Osteocyte (in vitro differentiated cells): ENCODE measurements around the gene THOC7. TPM values are rescaled to one million over a fixed set of nuclear protein-coding genes. Genes with fewer than 3 reads are reported as not detected.
A peak's percentile ranks its signal among the peaks of the same experiment; 100 is the strongest.

Experiments
- DNase-seq: peaks from one replicate; pipeline ENCODE4 v3.0.0; 2021; ENCODE audit warnings: mixed read lengths; ENCODE audit not compliant: unreplicated experiment; ENCODE audit errors: extremely low spot score
- H3K27ac Mint-ChIP-seq: one replicate; pipeline ENCODE4 v1.8.0; 2021; ENCODE audit warnings: mild to moderate bottlenecking, mixed read lengths; ENCODE audit not compliant: unreplicated experiment
- H3K27me3 Mint-ChIP-seq: one replicate; pipeline ENCODE4 v1.8.0; 2021; ENCODE audit warnings: mixed read lengths; ENCODE audit not compliant: unreplicated experiment
- H3K36me3 Mint-ChIP-seq: one replicate; pipeline ENCODE4 v1.8.0; 2021; ENCODE audit warnings: mixed read lengths; ENCODE audit not compliant: unreplicated experiment
- H3K4me1 Mint-ChIP-seq: one replicate; pipeline ENCODE4 v1.8.0; 2021; ENCODE audit warnings: mixed read lengths; ENCODE audit not compliant: unreplicated experiment
- H3K4me3 Mint-ChIP-seq: one replicate; pipeline ENCODE4 v1.8.0; 2021; ENCODE audit warnings: mild to moderate bottlenecking, moderate library complexity, mixed read lengths; ENCODE audit not compliant: unreplicated experiment
- H3K9me3 Mint-ChIP-seq: one replicate; pipeline ENCODE4 v1.8.0; 2021; ENCODE audit warnings: mixed read lengths; ENCODE audit not compliant: unreplicated experiment
- long read RNA-seq: library from polyadenylated mRNA; unstranded; transcript quantifications from one replicate; pipeline ENCODE4 v2.0.0, GENCODE V29; 2021
- total RNA-seq: library from RNA; stranded (reverse); gene quantifications from 2 replicates; pipeline ENCODE4 v1.2.1, GENCODE V29; 2021
- TF ChIP-seq, protein P1 (sequence below): fragments of 200-600 bp; sonication (generic); IDR thresholded peaks from 2 replicates; pipeline ENCODE4 v1.5.0; 2021; ENCODE audit warnings: antibody characterized with exemption, mild to moderate bottlenecking, moderate library complexity

Gene THOC7
- 55.0 and 59.4 TPM in 2 replicates for total RNA-seq
- long read RNA-seq, transcript THOC7-201 (8 exons, 990 nt) = major isoform, 17 of 27 reads
- long read RNA-seq, partial matches to known transcripts = 5 of 27 reads
- long read RNA-seq, other reads (novel, unspliced or antisense) = 5 of 27 reads

DNA sequence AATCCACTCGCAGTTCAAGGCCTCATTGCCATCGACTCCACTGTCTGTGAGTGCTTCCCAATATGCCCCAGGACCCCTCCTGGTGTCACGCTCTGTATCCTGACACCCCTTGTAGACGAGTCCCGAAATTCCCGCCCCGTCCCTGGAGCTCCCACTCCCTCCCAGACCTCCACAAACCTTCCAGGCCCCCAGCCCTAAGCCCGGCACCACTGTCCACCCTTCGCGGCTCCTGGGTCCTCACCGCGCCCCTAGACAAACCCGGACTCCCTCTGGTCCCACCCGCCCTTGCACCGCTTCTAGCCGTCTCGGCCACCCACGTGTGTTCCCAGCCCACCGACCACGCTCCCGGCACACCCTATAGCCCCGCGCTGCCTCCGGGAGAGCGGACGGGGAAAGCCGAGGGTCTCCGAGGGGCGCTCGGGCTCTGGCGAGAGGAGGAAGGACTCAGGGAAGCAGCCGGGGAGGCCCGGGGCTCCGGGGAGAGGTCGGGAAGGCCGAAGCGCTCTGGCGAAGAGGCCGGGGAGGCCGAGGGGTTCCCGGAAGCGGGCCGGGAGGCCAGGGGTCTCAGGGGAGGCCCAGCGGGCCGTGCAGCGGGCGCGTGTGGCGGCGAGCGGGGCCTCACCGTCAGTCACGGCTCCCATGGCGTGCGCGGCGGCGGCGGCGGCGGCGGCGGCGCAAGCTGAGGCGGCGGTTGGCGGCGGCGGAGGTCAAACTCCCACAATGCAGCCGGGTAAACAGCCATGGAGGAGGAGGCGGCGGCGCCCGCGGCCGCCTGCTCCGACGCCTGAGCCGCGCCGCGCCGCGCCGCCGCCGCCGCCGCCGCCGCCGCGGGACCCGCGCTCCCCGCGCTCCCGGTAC, at the start of gene THOC7, which contains the start of gene ATXN7:
Gene THOC7, minus strand, starts transcription at position 656 of the 858 bp plus-strand sequence. Its CDS starts 15 bp downstream, at position 641.
Gene ATXN7, plus strand, starts transcription at position 718 of the 858 bp plus-strand sequence. CDS start 48,732 bp downstream, outside the sequence.
- Mint-ChIP-seq H3K36me3 (peaks cover 2% of the 10 kb centered on the region), H3K27me3 (no peaks in the 10 kb centered on the region), H3K4me3 (peak within 1 kb of the TSS; percentile 90), H3K27ac (peak within 1 kb of the TSS; percentile 85), H3K4me1 (peaks cover 22% of the 10 kb centered on the region), H3K9me3 (no peaks in the 10 kb centered on the region)
- peak; percentile 87 for DNase-seq
- TF ChIP-seq, protein P1, sequence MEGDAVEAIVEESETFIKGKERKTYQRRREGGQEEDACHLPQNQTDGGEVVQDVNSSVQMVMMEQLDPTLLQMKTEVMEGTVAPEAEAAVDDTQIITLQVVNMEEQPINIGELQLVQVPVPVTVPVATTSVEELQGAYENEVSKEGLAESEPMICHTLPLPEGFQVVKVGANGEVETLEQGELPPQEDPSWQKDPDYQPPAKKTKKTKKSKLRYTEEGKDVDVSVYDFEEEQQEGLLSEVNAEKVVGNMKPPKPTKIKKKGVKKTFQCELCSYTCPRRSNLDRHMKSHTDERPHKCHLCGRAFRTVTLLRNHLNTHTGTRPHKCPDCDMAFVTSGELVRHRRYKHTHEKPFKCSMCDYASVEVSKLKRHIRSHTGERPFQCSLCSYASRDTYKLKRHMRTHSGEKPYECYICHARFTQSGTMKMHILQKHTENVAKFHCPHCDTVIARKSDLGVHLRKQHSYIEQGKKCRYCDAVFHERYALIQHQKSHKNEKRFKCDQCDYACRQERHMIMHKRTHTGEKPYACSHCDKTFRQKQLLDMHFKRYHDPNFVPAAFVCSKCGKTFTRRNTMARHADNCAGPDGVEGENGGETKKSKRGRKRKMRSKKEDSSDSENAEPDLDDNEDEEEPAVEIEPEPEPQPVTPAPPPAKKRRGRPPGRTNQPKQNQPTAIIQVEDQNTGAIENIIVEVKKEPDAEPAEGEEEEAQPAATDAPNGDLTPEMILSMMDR = no peak

DNA sequence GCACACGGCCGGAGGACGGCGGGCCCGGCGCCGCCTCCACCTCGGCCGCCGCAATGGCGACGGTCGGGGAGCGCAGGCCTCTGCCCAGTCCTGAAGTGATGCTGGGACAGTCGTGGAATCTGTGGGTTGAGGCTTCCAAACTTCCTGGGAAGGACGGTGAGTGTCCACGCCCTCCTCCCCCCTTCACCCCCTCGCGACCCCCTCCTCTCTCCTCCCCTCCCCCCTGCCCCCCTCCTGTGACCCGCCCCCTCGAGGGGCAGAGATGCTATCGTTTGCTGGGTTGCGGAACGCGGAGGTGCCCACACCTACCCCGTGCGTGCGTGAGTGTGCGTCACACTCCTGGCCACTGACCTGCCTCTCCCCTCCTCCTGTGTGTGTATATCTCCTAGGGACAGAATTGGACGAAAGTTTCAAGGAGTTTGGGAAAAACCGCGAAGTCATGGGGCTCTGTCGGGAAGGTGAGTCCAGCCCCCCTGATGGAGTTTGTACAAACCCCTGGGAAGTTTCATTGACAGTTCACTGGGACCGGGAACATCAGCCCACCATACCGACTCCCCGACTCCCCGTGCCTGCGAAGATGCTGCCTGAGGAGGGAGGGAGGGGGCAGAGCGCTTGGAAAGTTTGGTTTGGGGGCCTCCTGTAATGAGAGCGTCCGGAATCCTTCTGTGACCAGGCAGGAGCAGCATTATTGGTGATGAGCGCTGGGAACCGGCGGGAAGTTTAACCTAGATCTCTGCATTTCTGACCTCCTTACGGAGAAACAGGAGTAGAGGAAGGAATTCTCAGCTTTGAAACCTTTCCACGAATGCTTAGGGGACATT, 49.4 kb upstream of the THOC7 start:
- Mint-ChIP-seq H3K4me1 (peaks cover 35% of the 10 kb centered on the region), H3K27me3 (no peaks in the 10 kb centered on the region), H3K36me3 (peaks cover 10% of the 10 kb centered on the region), H3K27ac (peak overlapping the region; percentile 97), H3K4me3 (peak overlapping the region; percentile 86), H3K9me3 (no peaks in the 10 kb centered on the region)
- no peak for DNase-seq
- TF ChIP-seq, protein P1 = no peak

DNA sequence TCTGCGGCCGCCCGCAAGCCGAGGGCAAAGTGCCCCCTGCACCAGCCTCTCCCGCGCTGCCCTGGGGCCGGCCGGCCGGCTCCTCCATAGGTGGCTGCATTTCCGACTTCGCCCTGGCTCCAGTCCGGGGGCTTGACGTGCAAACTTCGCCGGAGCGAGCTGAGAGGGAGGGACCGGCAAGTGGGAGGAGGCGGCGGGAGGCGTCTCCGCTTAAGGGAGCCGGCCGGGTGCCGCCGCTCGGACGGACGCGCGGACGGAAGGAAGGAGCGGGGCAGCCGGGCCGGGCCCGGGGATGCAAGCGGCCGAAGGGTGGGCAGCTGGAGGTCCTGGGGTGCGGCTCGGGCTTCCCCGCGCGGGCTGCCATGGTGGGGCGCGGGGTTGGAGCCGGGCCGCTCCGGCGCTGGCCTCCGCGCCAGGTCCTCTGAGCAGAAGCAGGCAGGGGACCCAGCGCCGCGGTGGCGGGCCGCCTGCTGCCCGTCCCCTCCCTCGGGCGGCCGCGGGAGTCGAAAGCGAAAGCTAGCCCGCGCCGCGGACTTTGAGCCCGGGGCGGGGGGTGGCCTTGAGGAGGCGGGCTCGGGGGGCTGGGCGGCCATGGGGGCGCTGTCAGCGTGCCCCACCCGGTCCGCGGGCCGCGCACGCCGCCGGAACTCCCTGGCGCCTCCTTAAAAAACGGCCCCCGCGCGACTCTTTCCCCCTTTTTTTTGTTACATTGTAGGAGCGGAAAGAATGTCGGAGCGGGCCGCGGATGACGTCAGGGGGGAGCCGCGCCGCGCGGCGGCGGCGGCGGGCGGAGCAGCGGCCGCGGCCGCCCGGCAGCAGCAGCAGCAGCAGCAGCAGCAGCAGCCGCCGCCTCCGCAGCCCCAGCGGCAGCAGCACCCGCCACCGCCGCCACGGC, 48.5 kb upstream of the THOC7 start, which contains the start of gene SCAANT1:
Gene SCAANT1, minus strand, starts transcription at position 511 of the 895 bp plus-strand sequence.
- no peaks in the 10 kb centered on the region for H3K9me3 Mint-ChIP-seq
- peak within 1 kb of the TSS; percentile 88 for H3K4me3 Mint-ChIP-seq
- DNase-seq = peak; percentile 95
- peak within 1 kb of the TSS; percentile 97 for H3K27ac Mint-ChIP-seq
- no peaks in the 10 kb centered on the region for H3K27me3 Mint-ChIP-seq
- peaks cover 7% of the 10 kb centered on the region for H3K36me3 Mint-ChIP-seq
- TF ChIP-seq, protein P1 = no peak
- H3K4me1 Mint-ChIP-seq = peaks cover 35% of the 10 kb centered on the region

DNA sequence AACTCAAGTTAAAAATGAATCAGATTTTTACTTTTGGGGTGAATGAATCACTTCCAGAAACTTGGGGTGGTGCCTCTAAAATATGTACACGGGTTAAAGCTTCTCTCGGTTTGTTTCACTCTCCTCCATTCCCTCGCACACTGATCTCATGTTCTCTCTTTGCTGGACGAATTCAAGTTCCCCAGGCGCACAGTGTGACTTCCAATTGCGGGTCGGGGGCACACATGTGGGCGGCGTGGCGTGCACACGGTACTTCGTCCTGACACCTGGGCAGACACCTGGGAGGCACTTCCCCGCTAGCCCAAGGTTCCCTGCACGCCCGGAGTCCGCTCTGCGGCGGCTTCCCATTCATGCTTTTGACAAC, 47.9 kb upstream of the THOC7 start:
- peak overlapping the region; percentile 94 for H3K27ac Mint-ChIP-seq
- H3K27me3 Mint-ChIP-seq = no peaks in the 10 kb centered on the region
- peaks cover 33% of the 10 kb centered on the region for H3K4me1 Mint-ChIP-seq
- H3K9me3 Mint-ChIP-seq = no peaks in the 10 kb centered on the region
- peak overlapping the region; percentile 88 for H3K4me3 Mint-ChIP-seq
- DNase-seq = no peak
- TF ChIP-seq, protein P1 = no peak
- peaks cover 5% of the 10 kb centered on the region for H3K36me3 Mint-ChIP-seq
